Kidney (tissue), 14 donors: ENCODE data around the gene CCNB1. TPM values are rescaled to one million over a fixed set of nuclear protein-coding genes. Genes with fewer than 3 reads are reported as not detected.

Experiments used
- DNase-seq, 5 donors: peaks; one replicate each; pipeline ENCODE4 v3.0.0-alpha.2; 2013 to 2020
- FAIRE-seq: peaks from 2 replicates; lab custom pipeline; 2012; peaks lifted over from hg19 to GRCh38; lab: Jason Lieb, UNC
- H3K27ac ChIP-seq, 2 donors: one replicate each; pipeline ENCODE4 v1.7.0; 2013; ENCODE audit warnings: low read depth in 2 of 2, low read length in 2 of 2, inconsistent platforms in 1 of 2
- H3K27me3 ChIP-seq: one replicate; pipeline ENCODE4 v1.7.1; 2013; ENCODE audit warnings: low read length, inconsistent platforms; ENCODE audit not compliant: control insufficient read depth, insufficient read depth
- H3K36me3 ChIP-seq, 3 donors: one replicate each; pipeline versions ENCODE4 v1.7.0 to v1.7.1; 2013; ENCODE audit warnings: low read length in 3 of 3, control low read depth in 1 of 3, inconsistent platforms in 1 of 3; ENCODE audit not compliant: insufficient read depth in 3 of 3, control insufficient read depth in 2 of 3
- H3K4me1 ChIP-seq, 3 donors: one replicate each; pipeline versions ENCODE4 v1.7.0 to v1.7.1; 2013; ENCODE audit warnings: low read length in 3 of 3, inconsistent platforms in 1 of 3, low read depth in 1 of 3; ENCODE audit not compliant: control insufficient read depth in 2 of 3, insufficient read depth in 2 of 3
- H3K4me3 ChIP-seq, 3 donors: one replicate each; pipeline versions ENCODE4 v1.7.0 to v1.8.1; 2013; ENCODE audit warnings: low read length in 3 of 3, control low read depth in 1 of 3, inconsistent platforms in 1 of 3
- H3K9ac ChIP-seq, 3 donors: one replicate each; pipeline versions ENCODE4 v1.7.0 to v1.7.1; 2013; ENCODE audit warnings: low read length in 3 of 3, control low read depth in 1 of 3, inconsistent platforms in 1 of 3
- H3K9me3 ChIP-seq, 3 donors: one replicate each; pipeline versions ENCODE4 v1.7.0 to v1.7.1; 2013; ENCODE audit warnings: low read length in 3 of 3, control low read depth in 1 of 3, inconsistent platforms in 1 of 3; ENCODE audit not compliant: control insufficient read depth in 2 of 3, insufficient read depth in 1 of 3
- CTCF ChIP-seq: IDR thresholded peaks from 3 replicates; pipeline ENCODE4 v1.5.1; 2012; ENCODE audit warnings: mild to moderate bottlenecking, moderate library complexity, borderline replicate concordance; ENCODE audit not compliant: insufficient read depth; ENCODE audit errors: extremely low read depth
- intact Hi-C: fragments of 100-400 bp; cut with DNase I; formaldehyde crosslinking; loops from one replicate; pipeline ENCODE4 v1.11.1; 2022
- polyA plus RNA-seq: library from polyadenylated mRNA; stranded (reverse); fragments of 350-450 nt; fragmentation: Illumina TruSeq; extraction: RNeasy Lipid Tissue Mini Kit (QIAGEN cat#74804); gene quantifications from one replicate; pipeline ENCODE4 v1.2.3, GENCODE V29; 2014; ENCODE audit warnings: low read depth, low replicate concordance; ENCODE audit not compliant: insufficient read depth
- total RNA-seq: library from RNA; stranded (reverse); fragmentation: NEBNext Ultra II Directional; extraction: Animal tissue kit (Norgen Biotek cat#: 25700); gene quantifications from one replicate; pipeline ENCODE4 v1.2.1, GENCODE V29; 2021
- donor health status: control.
- donor health status: control.
- donor health status: control.
- donor health status: control.
- donor health status: control.
- donor health status: DM: yes; HTN: yes; CAD: no.
- donor health status: Normal renal cell carcinoma (clear cell type).

The CCNB1 gene
- total and polyA plus RNA-seq, 2 donors from 2014 or later: 5.1 to 5.9 TPM

DNA sequence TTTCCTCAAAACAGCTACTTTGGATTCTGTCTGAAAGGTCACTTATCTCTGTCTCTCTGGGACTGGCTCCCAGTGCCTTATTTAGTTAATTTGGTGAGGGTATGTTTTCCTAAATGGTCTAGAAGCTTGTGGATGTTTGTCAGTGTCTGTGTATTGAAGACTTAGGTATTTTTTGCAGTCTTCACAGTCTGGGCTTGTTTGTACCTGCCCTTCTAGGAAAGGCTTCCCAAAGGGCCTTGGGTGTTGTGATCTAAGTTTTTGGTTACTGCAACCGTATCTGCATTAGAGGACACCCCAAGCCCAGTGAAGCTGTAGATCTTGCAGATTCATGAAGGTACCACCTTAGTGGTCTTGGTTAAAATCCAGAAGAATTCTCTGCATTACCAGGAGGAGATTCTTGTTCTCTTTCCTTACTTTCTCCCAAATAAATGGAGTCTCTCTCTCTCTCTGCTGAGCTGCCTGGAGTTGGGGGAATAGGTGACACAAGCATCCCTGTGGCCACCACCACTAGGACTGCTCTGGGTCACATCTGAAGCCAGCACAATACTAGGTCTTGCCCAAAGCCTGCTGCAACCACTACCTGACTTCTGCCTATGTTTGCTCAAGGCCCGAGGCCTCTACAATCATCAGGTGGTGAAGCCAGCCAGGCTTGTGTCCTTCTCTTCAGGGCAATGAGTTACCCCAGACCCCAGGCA is 17.8 kb upstream of the CCNB1 start:
- Histone ChIP-seq H3K36me3 (no peaks in the 10 kb centered on the region), H3K27ac (no peak overlapping the region), H3K9me3 (no peaks in the 10 kb centered on the region), H3K4me3 (no peak overlapping the region), H3K9ac (no peak overlapping the region), H3K4me1 (no peaks in the 10 kb centered on the region), H3K27me3 (no peaks in the 10 kb centered on the region)
- DNase-seq (no peak), FAIRE-seq (no peak)
- intact Hi-C loops: no loop called here
- no peak for TF ChIP-seq CTCF

- Histone ChIP-seq H3K36me3 (no peaks in the 10 kb centered on the region), H3K27me3 (no peaks in the 10 kb centered on the region), H3K27ac (no peak overlapping the region), H3K9me3 (no peaks in the 10 kb centered on the region), H3K9ac (no peak overlapping the region), H3K4me3 (no peak overlapping the region), H3K4me1 (no peaks in the 10 kb centered on the region)
- TF ChIP-seq CTCF: no peak
- DNase-seq (no peak), FAIRE-seq (no peak)
- intact Hi-C loops: no loop called here
Observed at GRCh38 chr5:69149676-69150010, 17.3 kb upstream of the CCNB1 start.

- intact Hi-C loops: no loop called here
- FAIRE-seq: no peak
- Histone ChIP-seq H3K27ac (no peak overlapping the region), H3K36me3 (no peaks in the 10 kb centered on the region), H3K4me3 (no peak overlapping the region), H3K4me1 (no peaks in the 10 kb centered on the region), H3K9me3 (no peaks in the 10 kb centered on the region), H3K9ac (no peak overlapping the region), H3K27me3 (no peaks in the 10 kb centered on the region)
- DNase-seq: no peak
- TF ChIP-seq CTCF: no peak
Observed at GRCh38 chr5:69152731-69153130, 14.2 kb upstream of the CCNB1 start.

- Histone ChIP-seq H3K27ac (no peak overlapping the region), H3K27me3 (no peaks in the 10 kb centered on the region), H3K9ac (no peak overlapping the region), H3K9me3 (no peaks in the 10 kb centered on the region), H3K4me3 (no peak overlapping the region), H3K4me1 (no peaks in the 10 kb centered on the region), H3K36me3 (no peaks in the 10 kb centered on the region)
- intact Hi-C loops: no loop called here
- FAIRE-seq (no peak), DNase-seq (no peak)
- TF ChIP-seq CTCF: no peak
Observed at GRCh38 chr5:69156456-69156855, 10.5 kb upstream of the CCNB1 start.
